Heart left ventricle (tissue), 16 donors: ENCODE results near the gene RIPOR1. TPM values are rescaled to one million over a fixed set of nuclear protein-coding genes. Genes with fewer than 3 reads are reported as not detected.
"Not testable (repeated sequence)": the region's sequence is repeated elsewhere in the genome, so short reads cannot be mapped to it uniquely, and the experiment has no call there.

ENCODE experiments used
- ATAC-seq, 4 donors: fragments of 200-7000 bp; cut with Tn5 transposase; one replicate each; pipeline ENCODE4 v1.9.1; 2020 to 2022; ENCODE audit warnings: moderate library complexity in 4 of 4, mild to moderate bottlenecking in 3 of 4, moderate number of reproducible peaks in 1 of 4
- DNase-seq, 5 donors: peaks; one replicate each; pipeline ENCODE4 v3.0.0-alpha.2; 2020
- H3K27ac ChIP-seq, 12 donors: fragments of 200-600 bp; sonication (generic) in 4 of 12; one replicate each; pipeline versions ENCODE4 v1.5.0 to v1.8.0; 2016 to 2022; ENCODE audit warnings: mild to moderate bottlenecking in 2 of 12
- H3K27me3 ChIP-seq, 9 donors: fragments of 200-600 bp; sonication (generic) in 2 of 9; one replicate each; pipeline versions ENCODE4 v1.5.1 to v1.8.0; 2016 to 2022; ENCODE audit warnings: mild to moderate bottlenecking in 3 of 9
- H3K36me3 ChIP-seq, 9 donors: fragments of 200-600 bp; sonication (generic) in 2 of 9; one replicate each; pipeline versions ENCODE4 v1.5.0 to v1.8.0; 2018 to 2022; ENCODE audit warnings: mild to moderate bottlenecking in 2 of 9
- H3K4me1 ChIP-seq, 12 donors: fragments of 200-600 bp; sonication (generic) in 4 of 12; one replicate each; pipeline versions ENCODE4 v1.5.0 to v1.8.0; 2016 to 2022; ENCODE audit warnings: mild to moderate bottlenecking in 3 of 12
- H3K4me3 ChIP-seq, 12 donors: fragments of 200-600 bp; sonication (generic) in 4 of 12; one replicate each; pipeline versions ENCODE4 v1.5.0 to v1.8.0; 2017 to 2022; ENCODE audit warnings: mild to moderate bottlenecking in 9 of 12, moderate library complexity in 4 of 12
- H3K9me3 ChIP-seq, 12 donors: fragments of 200-600 bp; sonication (generic) in 4 of 12; one replicate each; pipeline versions ENCODE4 v1.5.0 to v1.8.0; 2016 to 2022; ENCODE audit warnings: mild to moderate bottlenecking in 1 of 12
- CTCF ChIP-seq, 12 donors: fragments of 200-600 bp; sonication (generic) in 4 of 12; IDR thresholded peaks; one replicate each; pipeline versions ENCODE4 v1.5.0 to v1.8.0; 2018 to 2022; ENCODE audit warnings: antibody characterized with exemption in 12 of 12, mild to moderate bottlenecking in 5 of 12
- POLR2A ChIP-seq, 2 donors: fragments of 450-650 bp; IDR thresholded peaks; one replicate each; pipeline ENCODE4 v1.6.1; 2017; ENCODE audit warnings: antibody characterized with exemption in 2 of 2, mild to moderate bottlenecking in 2 of 2, moderate library complexity in 2 of 2
- WGBS, 4 donors: extraction: QIAGEN DNeasy Blood & Tissue Kit in 2 of 4; methylation state at CpG; one replicate each; pipeline versions ENCODE4 v1.1.5 to v1.1.7; 2013 to 2018; 5-methylcytosine and 5-hydroxymethylcytosine counted together
- intact Hi-C, 10 donors: fragments of 100-400 bp; cut with DNase I; formaldehyde crosslinking; loops; one replicate each; pipeline versions ENCODE4 v1.11.1 to v1.14.2; 2022
- polyA plus RNA-seq, 2 donors: library from polyadenylated mRNA; stranded (reverse); fragments of 200-250 nt; gene quantifications; one replicate each; pipeline ENCODE4 v1.2.3, GENCODE V29; 2013
- total RNA-seq, 9 donors: library from RNA; depleted of rRNA in 2 of 9; stranded (reverse); fragments of >200 nt in 2 of 9; fragmentation: NEBNext Ultra II Directional in 3 of 9; extraction: Animal tissue kit (Norgen Biotek cat#: 25700) in 3 of 9; gene quantifications; one replicate each; pipeline versions ENCODE4 v1.1.0 to v1.2.4, GENCODE V29; 2016 to 2023
- donor health status: ischemic (EF 13 %, LVEDD 7.1; RV severe dilation, severe dysfunction).
- donor health status: healthy with polysubstance abuse.
- donor health status: DM: no; HTN: yes; CAD: no.
- donor health status: DM: no; HTN: no; CAD: no.
- donor health status: ischemic (EF 25% LVEDD 6.9; RV normal size, moderate dysfunction).
- donor health status: ischemic (EF 25% LVEDD 5.7; RV mildly dilated, moderate dysfunction).
- donor health status: healthy.
- donor health status: DM: yes; HTN: yes; CAD: no.
- donor health status: ischemic (EF 35%, LVEDD 5.7; RV mildly dilated, moderate dysfunction).
- donor health status: nonischemic (EF 11% LVEDD 7.7; RV severe dilation, severe dysfunction).
- donor health status: DM: yes; HTN: yes; CAD: no.
- donor health status: PGD.
- donor health status: ischemic (EF 29% LVEDD 5.4; RV normal size, mild dysfunction).
- donor health status: nonischemic (EF 23%, LVEDD 6.1; RV moderate dilation, normal function).

RIPOR1 gene
- total and polyA plus RNA-seq, 11 donors: 40.7 to 156 (median 65.2) TPM

DNA sequence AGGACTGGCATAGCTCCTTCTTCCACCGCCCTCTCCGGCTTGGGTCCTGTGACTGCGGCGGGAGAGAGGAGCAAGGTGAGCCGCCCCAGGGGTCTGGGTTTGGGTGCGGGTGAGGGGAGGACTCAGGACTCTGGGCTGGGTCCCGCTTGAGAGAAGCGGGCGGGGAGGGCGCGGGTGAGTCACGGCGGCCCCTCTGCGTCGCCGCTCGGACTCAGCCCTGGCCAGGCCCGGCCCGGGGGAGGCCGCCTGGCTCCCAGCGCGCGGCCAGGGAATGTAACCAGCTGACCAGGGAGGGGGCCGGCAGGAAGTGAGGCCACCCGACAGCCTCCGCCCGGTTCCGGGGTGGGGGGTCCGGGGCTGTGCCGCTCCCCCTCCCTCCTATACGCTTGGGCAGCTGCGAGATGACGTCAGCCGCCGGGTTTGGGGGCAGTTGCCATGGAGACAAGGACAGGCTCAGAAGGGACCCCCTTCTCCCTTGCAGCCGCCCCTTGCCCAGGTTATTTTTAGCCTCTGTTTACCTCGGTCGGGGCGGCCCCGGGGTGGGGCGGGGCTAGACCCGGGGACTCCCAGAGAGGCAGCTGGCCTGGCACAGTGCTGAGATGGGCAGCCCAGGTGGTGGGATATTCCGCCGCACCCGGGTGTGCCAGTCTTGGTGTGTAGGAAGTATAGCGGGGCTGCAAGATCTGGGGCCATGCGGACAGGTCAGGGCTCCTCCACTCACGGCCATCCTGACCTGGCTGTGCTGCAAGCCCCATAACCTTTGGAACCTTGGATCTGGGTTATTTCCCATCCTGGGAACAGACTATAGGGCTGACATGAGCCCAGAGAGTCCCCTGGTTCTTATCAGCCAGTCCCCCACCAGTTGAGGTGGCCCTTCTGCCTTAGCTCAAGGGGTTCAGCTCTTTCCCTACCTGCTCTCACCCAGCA is 1.6 kb downstream of the RIPOR1 start:
- WGBS, 4 donors: 2 to 3% (median 2%) methylated on average over 22 to 48 of the region's 48 CpGs
- Histone ChIP-seq H3K4me3 (peak overlapping the region; percentile 66 to 97 (median 82)), H3K4me1 (peaks cover 0 to 70% (median 49%) of the 10 kb centered on the region in 12 donors), H3K36me3 (peaks cover 0 to 5% (median 0%) of the 10 kb centered on the region in 9 donors), H3K27me3 (no peaks in the 10 kb centered on the region), H3K9me3 (no peaks in the 10 kb centered on the region), H3K27ac (peak overlapping the region; percentile 80 to 99 (median 96))
- intact Hi-C loops: loop anchor here in 2 of 10 donors (2.0 to 5.0 kb wide), 2 partner anchors 33 to 402 kb away; partner anchors contain the start of genes CTCF (in 1 of the 2) and CTRL (in 1 of the 2)
- DNase-seq: peak; percentile 88 to 91 (median 90)
- ATAC-seq: peak; percentile 63 to 89 (median 80)
- peak; percentile 21 to 88 for TF ChIP-seq POLR2A (IDR thresholded peaks at IDR 0.05)
- TF ChIP-seq CTCF (IDR thresholded peaks at IDR 0.05): no peak

DNA sequence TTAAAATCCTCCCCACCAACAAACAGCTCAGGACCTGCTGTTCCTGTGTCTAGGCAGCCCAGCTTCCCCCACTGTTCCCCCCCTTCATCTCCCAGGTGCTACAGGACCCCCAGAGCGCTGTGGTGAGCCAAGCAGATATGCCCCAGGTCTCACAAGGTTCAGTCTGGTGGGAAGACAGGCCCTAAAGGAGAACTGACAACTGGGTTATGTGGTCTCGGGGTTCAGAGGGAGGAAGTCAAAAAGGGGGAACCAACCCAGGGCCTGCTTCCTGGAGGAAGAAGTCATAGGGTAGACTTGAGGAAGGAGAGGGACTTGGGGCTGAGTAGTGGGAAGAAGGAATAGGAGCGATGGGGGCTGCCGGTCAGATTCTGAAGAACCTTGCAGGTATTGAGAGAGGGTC is 2.6 kb downstream of the RIPOR1 start:
- ATAC-seq: no peak
- H3K36me3 ChIP-seq: peaks cover 0 to 5% (median 0%) of the 10 kb centered on the region in 9 donors
- intact Hi-C loops: loop anchor here in 2 of 10 donors (2.0 to 5.0 kb wide), 2 partner anchors 32 to 401 kb away; partner anchors contain the start of genes CTCF (in 1 of the 2) and CTRL (in 1 of the 2)
- TF ChIP-seq CTCF (IDR thresholded peaks at IDR 0.05) (no peak), POLR2A (IDR thresholded peaks at IDR 0.05) (no peak)
- peak overlapping the region in 10 of 12 donors; percentile 91 to 99 (median 96) for H3K27ac ChIP-seq
- DNase-seq: peak in 2 of 5 donors; percentile 43
- no peaks in the 10 kb centered on the region for H3K9me3 ChIP-seq
- no peaks in the 10 kb centered on the region for H3K27me3 ChIP-seq
- 78 to 86% (median 85%) methylated on average over 4 of the region's 4 CpGs for WGBS, 4 donors
- peaks cover 0 to 80% (median 54%) of the 10 kb centered on the region in 12 donors for H3K4me1 ChIP-seq
- H3K4me3 ChIP-seq: peak overlapping the region in 8 of 12 donors; percentile 66 to 97 (median 82)

- peak overlapping the region in 4 of 12 donors; percentile 11 to 52 (median 38) for H3K27ac ChIP-seq
- intact Hi-C loops: loop anchor here in 1 of 10 donors (5.0 kb wide), 1 partner anchor 399 kb away; the partner anchor contains the start of gene CTRL
- no peak overlapping the region for H3K4me3 ChIP-seq
- DNase-seq: no peak
- no peaks in the 10 kb centered on the region for H3K27me3 ChIP-seq
- WGBS, 4 donors: 48 to 53% (median 49%) methylated on average over 9 of the region's 9 CpGs
- peaks cover 0 to 5% (median 0%) of the 10 kb centered on the region in 9 donors for H3K36me3 ChIP-seq
- peak in 1 of 4 donors; percentile 21 for ATAC-seq
- H3K4me1 ChIP-seq: peaks cover 5 to 95% (median 64%) of the 10 kb centered on the region in 12 donors
- H3K9me3 ChIP-seq: no peaks in the 10 kb centered on the region
- TF ChIP-seq POLR2A (IDR thresholded peaks at IDR 0.05) (no peak), CTCF (IDR thresholded peaks at IDR 0.05) (no peak)
Measured at GRCh38 chr16:67533024-67533560, 4.5 kb downstream of the RIPOR1 start.

GRCh38 chr16:67533987-67534386 is 5.4 kb downstream of the RIPOR1 start:
- H3K36me3 ChIP-seq: peaks cover 0 to 12% (median 3%) of the 10 kb centered on the region in 9 donors
- peaks cover 5 to 100% (median 69%) of the 10 kb centered on the region in 12 donors for H3K4me1 ChIP-seq
- H3K9me3 ChIP-seq, H3K4me3 ChIP-seq, H3K27ac ChIP-seq, ATAC-seq, DNase-seq, H3K27me3 ChIP-seq: not testable (repeated sequence)
- intact Hi-C loops: loop anchor here in 1 of 10 donors (5.0 kb wide), 1 partner anchor 398 kb away; the partner anchor contains the start of gene CTRL
- WGBS, 4 donors: 89 to 96% (median 93%) methylated on average over 6 of the region's 6 CpGs
